Panc1 (cell line): ENCODE results near the gene AMT. TPM values are rescaled to one million over a fixed set of nuclear protein-coding genes. Genes with fewer than 3 reads are reported as not detected.

Experiments
- ATAC-seq: fragments of 200-7000 bp; cut with Tn5 transposase; 2 replicates; pipeline ENCODE4 v1.9.1; 2020; ENCODE audit warnings: mild to moderate bottlenecking, moderate library complexity
- BruUV-seq: library from RNA; stranded (reverse); fragments of 400-500 nt; replicated peaks from 2 replicates; lab custom pipeline; 2021; lab: Mats Ljungman, UMichigan
- CTCF ChIA-PET: fragments of 300-600 bp; sonication (Branson Sonifier 250); formaldehyde crosslinking; loops from one replicate; lab custom pipeline; 2022; ENCODE audit warnings: antibody characterized with exemption; lab: Charles Lee
- POLR2A ChIA-PET: fragments of 300-600 bp; sonication (Branson Sonifier 250); formaldehyde crosslinking; loops from one replicate; lab custom pipeline; 2022; ENCODE audit warnings: antibody characterized with exemption; lab: Charles Lee
- DNase-seq: peaks from one replicate; pipeline ENCODE4 v3.0.0-alpha.2; 2010; ENCODE audit warnings: low read depth, low spot score
- H3K27ac ChIP-seq: 2 replicates; pipeline ENCODE4 v1.5.1; 2011; ENCODE audit warnings: mild to moderate bottlenecking, low read length, inconsistent platforms
- H3K27me3 ChIP-seq: fragments of 200-500 bp; sonication (Bioruptor generic); 2 replicates; pipeline ENCODE4 v1.6.0; 2014; ENCODE audit warnings: low read length, inconsistent platforms; ENCODE audit not compliant: control insufficient read depth, insufficient read depth
- H3K36me3 ChIP-seq: fragments of 200-500 bp; sonication (Bioruptor generic); 2 replicates; pipeline ENCODE4 v1.5.1; 2014; ENCODE audit warnings: inconsistent platforms, mild to moderate bottlenecking, low read length, moderate library complexity; ENCODE audit not compliant: control insufficient read depth, insufficient read depth
- H3K4me1 ChIP-seq: 2 replicates; pipeline ENCODE4 v1.5.1; 2011; ENCODE audit warnings: inconsistent platforms, mild to moderate bottlenecking, low read length, moderate library complexity; ENCODE audit not compliant: control insufficient read depth, insufficient read depth
- H3K4me3 ChIP-seq, 2 experiments: 2 replicates each; pipeline ENCODE4 v1.5.1; 2011 to 2012; ENCODE audit warnings: low read depth in 2 of 2, low read length in 2 of 2, mild to moderate bottlenecking in 2 of 2, inconsistent platforms in 1 of 2, moderate library complexity in 1 of 2
- H3K9me3 ChIP-seq: fragments of 200-500 bp; sonication (Bioruptor generic); 2 replicates; pipeline ENCODE4 v1.5.1; 2014; ENCODE audit warnings: low read depth, mild to moderate bottlenecking, inconsistent platforms, low read length, moderate library complexity; ENCODE audit not compliant: control insufficient read depth, insufficient read depth
- POLR2AphosphoS5 ChIP-seq: IDR thresholded peaks from 2 replicates; pipeline ENCODE4 v1.6.1; 2012; ENCODE audit warnings: mild to moderate bottlenecking, low read depth, low read length, moderate library complexity
- SIN3A ChIP-seq: IDR thresholded peaks from 2 replicates; pipeline ENCODE4 v1.6.1; 2012; ENCODE audit warnings: low read depth, mild to moderate bottlenecking, low read length, moderate library complexity, borderline replicate concordance; ENCODE audit not compliant: insufficient read depth
- TCF7L2 ChIP-seq: IDR thresholded peaks from 2 replicates; pipeline ENCODE4 v1.6.1; 2011; ENCODE audit warnings: mild to moderate bottlenecking, low read depth, low read length, inconsistent platforms
- in situ Hi-C: cut with HindIII; loops from 2 replicates; pipeline ENCODE4 v1.10.0; 2016; ENCODE audit warnings: low sequenced_read_pairs, low pct_unique_long_range_greater_than_20kb
- intact Hi-C: fragments of 100-400 bp; cut with micrococcal nuclease; formaldehyde crosslinking; loops from one replicate; pipeline ENCODE4 v1.10.0; 2022; ENCODE audit not compliant: unreplicated experiment
- total RNA-seq: library from RNA; stranded (reverse); gene quantifications from one replicate; pipeline ENCODE4 v1.2.1, GENCODE V29; 2021; ENCODE audit not compliant: unreplicated experiment
- TF ChIP-seq, protein P1 (sequence below): fragments of 450-650 bp; IDR thresholded peaks from 2 replicates; pipeline ENCODE4 v1.5.1; 2017; ENCODE audit warnings: mild to moderate bottlenecking
- TF ChIP-seq, protein P2 (sequence below), 2 experiments: IDR thresholded peaks; 2 replicates each; pipeline ENCODE4 v1.6.1; 2011 to 2012; ENCODE audit warnings: low read depth in 2 of 2, control low read depth in 1 of 2, low read length in 1 of 2, mild to moderate bottlenecking in 1 of 2, moderate library complexity in 1 of 2; ENCODE audit not compliant: insufficient read depth in 1 of 2

Gene AMT
- total RNA-seq, 1 experiment from 2014 or later, result 1.1 TPM

DNA sequence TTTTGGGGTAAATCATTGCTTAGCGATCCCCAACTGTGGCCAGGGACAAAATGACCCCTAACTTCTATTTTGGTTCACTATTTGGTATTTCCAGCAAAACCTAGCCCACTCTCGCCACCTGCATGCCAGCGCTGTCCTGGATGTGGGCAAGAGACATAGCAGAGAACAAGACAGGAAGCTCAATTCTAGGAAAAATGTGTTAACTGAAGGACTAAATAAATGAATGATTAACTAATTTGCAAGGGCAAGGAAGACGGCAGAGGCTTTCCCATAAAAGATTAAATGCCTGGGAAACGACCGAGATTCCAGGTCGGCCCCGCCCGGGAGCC is 6.4 kb upstream of the AMT start:
- peak; percentile 27 for ATAC-seq
- H3K9me3 ChIP-seq, result no peaks in the 10 kb centered on the region
- CTCF ChIA-PET, result no interaction called here
- intact Hi-C loops, result no loop called here
- in situ Hi-C loops, result no loop called here
- no TSS peak for BruUV-seq
- no peaks in the 10 kb centered on the region for H3K36me3 ChIP-seq
- H3K4me1 ChIP-seq, result no peaks in the 10 kb centered on the region; the same call in 1 of the 2 replicates
- H3K27me3 ChIP-seq, result no peaks in the 10 kb centered on the region
- peak overlapping the region; percentile 82 for H3K27ac ChIP-seq
- TF ChIP-seq SIN3A (no peak), POLR2AphosphoS5 (no peak)
- DNase-seq, result no peak
- POLR2A ChIA-PET, result interaction anchor here (0.7 kb wide), 1 partner anchor 117 kb away, joined by 3 read pairs; no protein-coding TSS in a partner anchor
- peak overlapping the region; percentile 57 to 63 for H3K4me3 ChIP-seq

GRCh38 chr3:49427586-49427985 is 5.3 kb upstream of the AMT start:
- intact Hi-C loops (no loop called here), in situ Hi-C loops (no loop called here)
- ChIA-PET POLR2A (no interaction called here), CTCF (interaction anchor here (0.6 kb wide), 1 partner anchor 84 kb away, joined by 8 read pairs; no protein-coding TSS in a partner anchor)
- Histone ChIP-seq H3K27ac (no peak overlapping the region), H3K27me3 (no peaks in the 10 kb centered on the region), H3K36me3 (no peaks in the 10 kb centered on the region), H3K9me3 (no peaks in the 10 kb centered on the region), H3K4me3 (no peak overlapping the region), H3K4me1 (no peaks in the 10 kb centered on the region; the same call in 1 of the 2 replicates)
- no peak for ATAC-seq
- DNase-seq, result no peak
- BruUV-seq, result no TSS peak
- TF ChIP-seq SIN3A, result no peak
- no peak for TF ChIP-seq TCF7L2
- TF ChIP-seq, protein P1, sequence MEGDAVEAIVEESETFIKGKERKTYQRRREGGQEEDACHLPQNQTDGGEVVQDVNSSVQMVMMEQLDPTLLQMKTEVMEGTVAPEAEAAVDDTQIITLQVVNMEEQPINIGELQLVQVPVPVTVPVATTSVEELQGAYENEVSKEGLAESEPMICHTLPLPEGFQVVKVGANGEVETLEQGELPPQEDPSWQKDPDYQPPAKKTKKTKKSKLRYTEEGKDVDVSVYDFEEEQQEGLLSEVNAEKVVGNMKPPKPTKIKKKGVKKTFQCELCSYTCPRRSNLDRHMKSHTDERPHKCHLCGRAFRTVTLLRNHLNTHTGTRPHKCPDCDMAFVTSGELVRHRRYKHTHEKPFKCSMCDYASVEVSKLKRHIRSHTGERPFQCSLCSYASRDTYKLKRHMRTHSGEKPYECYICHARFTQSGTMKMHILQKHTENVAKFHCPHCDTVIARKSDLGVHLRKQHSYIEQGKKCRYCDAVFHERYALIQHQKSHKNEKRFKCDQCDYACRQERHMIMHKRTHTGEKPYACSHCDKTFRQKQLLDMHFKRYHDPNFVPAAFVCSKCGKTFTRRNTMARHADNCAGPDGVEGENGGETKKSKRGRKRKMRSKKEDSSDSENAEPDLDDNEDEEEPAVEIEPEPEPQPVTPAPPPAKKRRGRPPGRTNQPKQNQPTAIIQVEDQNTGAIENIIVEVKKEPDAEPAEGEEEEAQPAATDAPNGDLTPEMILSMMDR, result no peak
- TF ChIP-seq, protein P2, sequence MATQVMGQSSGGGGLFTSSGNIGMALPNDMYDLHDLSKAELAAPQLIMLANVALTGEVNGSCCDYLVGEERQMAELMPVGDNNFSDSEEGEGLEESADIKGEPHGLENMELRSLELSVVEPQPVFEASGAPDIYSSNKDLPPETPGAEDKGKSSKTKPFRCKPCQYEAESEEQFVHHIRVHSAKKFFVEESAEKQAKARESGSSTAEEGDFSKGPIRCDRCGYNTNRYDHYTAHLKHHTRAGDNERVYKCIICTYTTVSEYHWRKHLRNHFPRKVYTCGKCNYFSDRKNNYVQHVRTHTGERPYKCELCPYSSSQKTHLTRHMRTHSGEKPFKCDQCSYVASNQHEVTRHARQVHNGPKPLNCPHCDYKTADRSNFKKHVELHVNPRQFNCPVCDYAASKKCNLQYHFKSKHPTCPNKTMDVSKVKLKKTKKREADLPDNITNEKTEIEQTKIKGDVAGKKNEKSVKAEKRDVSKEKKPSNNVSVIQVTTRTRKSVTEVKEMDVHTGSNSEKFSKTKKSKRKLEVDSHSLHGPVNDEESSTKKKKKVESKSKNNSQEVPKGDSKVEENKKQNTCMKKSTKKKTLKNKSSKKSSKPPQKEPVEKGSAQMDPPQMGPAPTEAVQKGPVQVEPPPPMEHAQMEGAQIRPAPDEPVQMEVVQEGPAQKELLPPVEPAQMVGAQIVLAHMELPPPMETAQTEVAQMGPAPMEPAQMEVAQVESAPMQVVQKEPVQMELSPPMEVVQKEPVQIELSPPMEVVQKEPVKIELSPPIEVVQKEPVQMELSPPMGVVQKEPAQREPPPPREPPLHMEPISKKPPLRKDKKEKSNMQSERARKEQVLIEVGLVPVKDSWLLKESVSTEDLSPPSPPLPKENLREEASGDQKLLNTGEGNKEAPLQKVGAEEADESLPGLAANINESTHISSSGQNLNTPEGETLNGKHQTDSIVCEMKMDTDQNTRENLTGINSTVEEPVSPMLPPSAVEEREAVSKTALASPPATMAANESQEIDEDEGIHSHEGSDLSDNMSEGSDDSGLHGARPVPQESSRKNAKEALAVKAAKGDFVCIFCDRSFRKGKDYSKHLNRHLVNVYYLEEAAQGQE (IDR thresholded peaks at IDR 0.05; ENCODE audit: insufficient read depth in 1 of 2, low read depth in 2 of 2, low read length in 1 of 2), result no peak
- TF ChIP-seq POLR2AphosphoS5, result no peak

GRCh38 chr3:49424816-49425215 is 2.5 kb upstream of the AMT start:
- POLR2A ChIA-PET, result no interaction called here
- in situ Hi-C loops, result no loop called here
- CTCF ChIA-PET, result no interaction called here

More at GRCh38 chr3:49424816-49425215, 2.5 kb upstream of the AMT start:
- Histone ChIP-seq H3K36me3 (no peaks in the 10 kb centered on the region), H3K9me3 (no peaks in the 10 kb centered on the region), H3K27me3 (no peaks in the 10 kb centered on the region), H3K4me3 (no peak overlapping the region), H3K4me1 (no peaks in the 10 kb centered on the region), H3K27ac (no peak overlapping the region)
- TF ChIP-seq, protein P2 (IDR thresholded peaks at IDR 0.05; ENCODE audit: insufficient read depth in 1 of 2, low read depth in 2 of 2, low read length in 1 of 2), result no peak
- no peak for TF ChIP-seq TCF7L2
- TF ChIP-seq, protein P1, result no peak
- no peak for TF ChIP-seq SIN3A
- TF ChIP-seq POLR2AphosphoS5, result no peak
- BruUV-seq, result no TSS peak
- ATAC-seq, result no peak
- DNase-seq, result no peak
- intact Hi-C loops, result no loop called here
